ENCODE results near the gene POLR3H.

The POLR3H gene

DNA sequence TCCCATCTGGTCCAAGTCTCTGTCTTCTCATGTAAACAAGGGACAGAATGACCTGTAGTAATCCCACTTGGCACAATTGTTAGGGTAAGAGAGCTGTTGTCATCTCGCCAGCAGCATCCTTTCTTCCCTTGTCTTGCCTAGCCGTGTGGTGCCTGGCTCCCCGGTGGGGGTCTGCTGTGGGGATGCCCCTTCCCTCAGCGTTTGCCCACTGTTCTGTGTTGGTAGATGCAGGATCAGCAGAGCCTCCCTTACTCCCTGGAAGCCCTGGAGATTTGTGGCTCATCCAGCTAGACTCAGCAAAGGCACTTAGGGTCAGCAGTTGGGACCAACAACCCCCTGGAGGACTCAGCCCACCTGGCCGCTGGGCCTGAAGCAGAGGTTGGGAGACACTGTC lies 62.3 kb downstream of the POLR3H start:
- ChIA-PET CTCF (interaction anchor here (0.7 to 4.0 kb wide), 2 partner anchors 16 to 35 kb away, joined by 3 to 28 read pairs; no protein-coding TSS in a partner anchor), POLR2A (no interaction called here)
- no peak for TF ChIP-seq ZFP41 (tag by site-specific recombination; IDR thresholded peaks at IDR 0.05; ENCODE audit: borderline replicate concordance)
- TF ChIP-seq ZNF621 (tag by site-specific recombination; IDR thresholded peaks at IDR 0.05): no peak
- no peak for TF ChIP-seq ZNF660 (tag by site-specific recombination; IDR thresholded peaks at IDR 0.05)
- TF ChIP-seq ZNF19 (tag by site-specific recombination; IDR thresholded peaks at IDR 0.05; ENCODE audit: low read depth): no peak
- no peak for TF ChIP-seq KLF8 (tag by site-specific recombination; IDR thresholded peaks at IDR 0.05)
- TF ChIP-seq ZNF114 (tag by site-specific recombination; IDR thresholded peaks at IDR 0.05): no peak
- H3K9me3 ChIP-seq (ENCODE audit: control insufficient read depth, insufficient read depth, low read depth, low read length): no peaks in the 10 kb centered on the region
- peaks cover 3 to 7% of the 10 kb centered on the region in 2 experiments; a peak in 2 of 3 replicates for H3K36me3 ChIP-seq (ENCODE audit: control insufficient read depth in 2 of 2, insufficient read depth in 1 of 2, low read length in 2 of 2)
- no peak overlapping the region for H3K27ac ChIP-seq (ENCODE audit: extremely low read depth, low read depth, low read length)
- H3K4me3 ChIP-seq (ENCODE audit: low read depth, low read length): no peak overlapping the region
- no peaks in the 10 kb centered on the region for H3K4me1 ChIP-seq (ENCODE audit: control insufficient read depth, insufficient read depth, low read length)

DNA sequence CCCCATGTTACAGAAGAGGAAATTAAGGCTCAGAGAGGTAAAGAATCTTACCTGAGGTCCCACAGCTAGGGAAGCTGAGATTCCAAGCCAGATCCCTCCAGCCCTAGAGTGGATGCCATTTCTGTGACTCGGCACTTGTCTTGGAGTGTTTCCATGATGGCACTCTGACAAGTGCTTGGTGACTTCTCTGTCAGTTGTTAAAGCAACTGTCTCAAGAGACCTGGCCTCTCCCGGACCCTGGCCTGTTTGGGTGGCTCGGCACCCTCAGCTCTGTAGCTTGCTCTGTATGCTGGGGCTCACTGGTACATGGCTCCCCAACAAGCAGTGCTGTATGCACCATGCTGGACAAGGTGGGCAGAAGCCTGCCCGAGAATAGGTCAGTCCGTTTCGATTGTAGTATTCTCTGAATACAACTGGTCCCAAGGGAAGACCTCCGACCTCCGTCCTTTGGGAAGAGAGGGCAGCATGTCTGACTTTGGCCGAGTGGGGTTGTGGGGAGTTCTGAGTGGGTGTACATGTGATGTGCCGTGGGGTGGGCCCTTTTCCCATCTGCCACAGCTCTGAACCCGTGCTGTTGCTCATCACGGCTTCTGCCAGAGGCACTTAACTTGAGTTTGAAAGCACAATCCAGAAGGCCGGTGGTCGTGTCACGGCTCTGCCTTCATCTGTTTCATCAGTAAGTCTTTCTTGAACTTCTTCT lies 63.0 kb downstream of the POLR3H start:
- ChIA-PET POLR2A (interaction anchor here (1.1 kb wide), 1 partner anchor 13 kb away, joined by 4 read pairs; the partner anchor contains the start of genes ACO2 and PHF5A), CTCF (interaction anchor here (4.0 kb wide), 1 partner anchor 36 kb away, joined by 28 read pairs; no protein-coding TSS in a partner anchor)
- no peaks in the 10 kb centered on the region for H3K9me3 ChIP-seq (ENCODE audit: control insufficient read depth, insufficient read depth, low read depth, low read length)
- H3K27ac ChIP-seq (ENCODE audit: extremely low read depth, low read depth, low read length): no peak overlapping the region
- TF ChIP-seq, protein P1, sequence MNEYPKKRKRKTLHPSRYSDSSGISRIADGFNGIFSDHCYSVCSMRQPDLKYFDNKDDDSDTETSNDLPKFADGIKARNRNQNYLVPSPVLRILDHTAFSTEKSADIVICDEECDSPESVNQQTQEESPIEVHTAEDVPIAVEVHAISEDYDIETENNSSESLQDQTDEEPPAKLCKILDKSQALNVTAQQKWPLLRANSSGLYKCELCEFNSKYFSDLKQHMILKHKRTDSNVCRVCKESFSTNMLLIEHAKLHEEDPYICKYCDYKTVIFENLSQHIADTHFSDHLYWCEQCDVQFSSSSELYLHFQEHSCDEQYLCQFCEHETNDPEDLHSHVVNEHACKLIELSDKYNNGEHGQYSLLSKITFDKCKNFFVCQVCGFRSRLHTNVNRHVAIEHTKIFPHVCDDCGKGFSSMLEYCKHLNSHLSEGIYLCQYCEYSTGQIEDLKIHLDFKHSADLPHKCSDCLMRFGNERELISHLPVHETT (tag by site-specific recombination; IDR thresholded peaks at IDR 0.05): no peak
- no peak overlapping the region for H3K4me3 ChIP-seq (ENCODE audit: low read depth, low read length)
- no peaks in the 10 kb centered on the region for H3K4me1 ChIP-seq (ENCODE audit: control insufficient read depth, insufficient read depth, low read length)
- peaks cover 3 to 7% of the 10 kb centered on the region in 2 experiments; a peak in 2 of 3 replicates for H3K36me3 ChIP-seq (ENCODE audit: control insufficient read depth in 2 of 2, insufficient read depth in 1 of 2, low read length in 2 of 2)

DNA sequence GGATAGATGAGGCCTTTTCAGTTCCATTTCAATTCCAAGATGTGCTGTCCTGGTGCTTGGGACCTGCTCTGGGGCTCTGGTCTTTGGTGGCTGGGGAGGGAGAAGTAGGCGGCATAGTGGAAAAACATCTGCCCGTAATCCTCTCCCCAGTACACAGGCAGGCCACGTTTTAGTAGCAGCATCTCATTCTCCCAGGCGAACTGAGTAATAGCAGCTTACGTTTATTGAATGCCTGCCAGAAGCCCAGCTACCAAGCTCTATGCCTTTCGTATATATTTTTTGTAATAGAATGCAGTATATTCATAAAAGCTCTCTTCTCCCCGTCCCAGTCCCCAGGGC lies 63.9 kb downstream of the POLR3H start:
- H3K36me3 ChIP-seq (ENCODE audit: control insufficient read depth in 2 of 2, insufficient read depth in 1 of 2, low read length in 2 of 2): peaks cover 3 to 7% of the 10 kb centered on the region in 2 experiments; a peak in 2 of 3 replicates
- TF ChIP-seq ZNF626 (tag by site-specific recombination; IDR thresholded peaks at IDR 0.05): no peak
- TF ChIP-seq ZNF701 (tag by site-specific recombination; IDR thresholded peaks at IDR 0.05): no peak
- no peak for TF ChIP-seq ZNF133 (tag by site-specific recombination; IDR thresholded peaks at IDR 0.05)
- 0 out of 2 replicates have a peak, but pooled peaks have one; percentile 3 for TF ChIP-seq MZF1 (tag by site-specific recombination; IDR thresholded peaks at IDR 0.05; ENCODE audit: borderline replicate concordance)
- TF ChIP-seq ZNF202 (tag by site-specific recombination; IDR thresholded peaks at IDR 0.05; ENCODE audit: borderline replicate concordance): no peak
- TF ChIP-seq, protein P2, sequence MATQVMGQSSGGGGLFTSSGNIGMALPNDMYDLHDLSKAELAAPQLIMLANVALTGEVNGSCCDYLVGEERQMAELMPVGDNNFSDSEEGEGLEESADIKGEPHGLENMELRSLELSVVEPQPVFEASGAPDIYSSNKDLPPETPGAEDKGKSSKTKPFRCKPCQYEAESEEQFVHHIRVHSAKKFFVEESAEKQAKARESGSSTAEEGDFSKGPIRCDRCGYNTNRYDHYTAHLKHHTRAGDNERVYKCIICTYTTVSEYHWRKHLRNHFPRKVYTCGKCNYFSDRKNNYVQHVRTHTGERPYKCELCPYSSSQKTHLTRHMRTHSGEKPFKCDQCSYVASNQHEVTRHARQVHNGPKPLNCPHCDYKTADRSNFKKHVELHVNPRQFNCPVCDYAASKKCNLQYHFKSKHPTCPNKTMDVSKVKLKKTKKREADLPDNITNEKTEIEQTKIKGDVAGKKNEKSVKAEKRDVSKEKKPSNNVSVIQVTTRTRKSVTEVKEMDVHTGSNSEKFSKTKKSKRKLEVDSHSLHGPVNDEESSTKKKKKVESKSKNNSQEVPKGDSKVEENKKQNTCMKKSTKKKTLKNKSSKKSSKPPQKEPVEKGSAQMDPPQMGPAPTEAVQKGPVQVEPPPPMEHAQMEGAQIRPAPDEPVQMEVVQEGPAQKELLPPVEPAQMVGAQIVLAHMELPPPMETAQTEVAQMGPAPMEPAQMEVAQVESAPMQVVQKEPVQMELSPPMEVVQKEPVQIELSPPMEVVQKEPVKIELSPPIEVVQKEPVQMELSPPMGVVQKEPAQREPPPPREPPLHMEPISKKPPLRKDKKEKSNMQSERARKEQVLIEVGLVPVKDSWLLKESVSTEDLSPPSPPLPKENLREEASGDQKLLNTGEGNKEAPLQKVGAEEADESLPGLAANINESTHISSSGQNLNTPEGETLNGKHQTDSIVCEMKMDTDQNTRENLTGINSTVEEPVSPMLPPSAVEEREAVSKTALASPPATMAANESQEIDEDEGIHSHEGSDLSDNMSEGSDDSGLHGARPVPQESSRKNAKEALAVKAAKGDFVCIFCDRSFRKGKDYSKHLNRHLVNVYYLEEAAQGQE (tag by site-specific recombination; IDR thresholded peaks at IDR 0.05): no peak
- H3K4me3 ChIP-seq (ENCODE audit: low read depth, low read length): no peak overlapping the region
- no peaks in the 10 kb centered on the region for H3K4me1 ChIP-seq (ENCODE audit: control insufficient read depth, insufficient read depth, low read length)
- no peaks in the 10 kb centered on the region for H3K9me3 ChIP-seq (ENCODE audit: control insufficient read depth, insufficient read depth, low read depth, low read length)
- no peak overlapping the region for H3K27ac ChIP-seq (ENCODE audit: extremely low read depth, low read depth, low read length)
- ChIA-PET CTCF (interaction anchor here (0.9 to 4.0 kb wide), 4 partner anchors 11 to 77 kb away, joined by 3 to 28 read pairs (median 4); no protein-coding TSS in a partner anchor), POLR2A (interaction anchor here (1.1 to 3.5 kb wide), 3 partner anchors 11 to 34 kb away, joined by 4 to 19 read pairs (median 7); partner anchors contain the start of genes ACO2, PHF5A and TOB2)
